ENCODE data around the gene KCTD10. TPM values are rescaled to one million over a fixed set of nuclear protein-coding genes. Genes with fewer than 3 reads are reported as not detected.

The KCTD10 gene
- total RNA-seq, 1 experiment from 2014 or later = 71.3 TPM

GRCh38 chr12:109455706-109456105 lies 21.4 kb downstream of the KCTD10 start:
- Histone ChIP-seq H2BK15ac (ENCODE audit: low read depth, low read length) (no peak overlapping the region), H3K56ac (ENCODE audit: insufficient read length, low read depth, low read length) (no peak overlapping the region), H3K27ac (ENCODE audit: insufficient read length, low read depth, low read length) (no peak overlapping the region), H4K20me1 (ENCODE audit: control insufficient read depth, insufficient read depth, insufficient read length) (no peaks in the 10 kb centered on the region), H2BK20ac (ENCODE audit: low read depth, low read length, poor library complexity, severe bottlenecking) (no peak overlapping the region), H3K9me3 (ENCODE audit: control insufficient read depth, low read depth, low read length) (no peaks in the 10 kb centered on the region), H4K5ac (ENCODE audit: insufficient read length, low read depth, low read length) (no peak overlapping the region), H4K91ac (ENCODE audit: insufficient read length, low read depth, low read length) (no peak overlapping the region), H3K23ac (ENCODE audit: insufficient read length, low read depth, low read length) (no peak overlapping the region), H2BK120ac (ENCODE audit: low read depth, low read length, poor library complexity, severe bottlenecking) (no peak overlapping the region), H3T11ph (ENCODE audit: low read length) (no peak overlapping the region), H2BK12ac (ENCODE audit: insufficient read length, low read depth, low read length) (no peak overlapping the region), H3K79me2 (ENCODE audit: insufficient read depth, low read length) (peaks cover 3% of the 10 kb centered on the region; the same call in 1 of the 2 replicates), H3K27me3 (ENCODE audit: insufficient read depth, low read length) (no peaks in the 10 kb centered on the region), H2AK5ac (ENCODE audit: insufficient read length, low read length) (no peak overlapping the region), H3K4me1 (ENCODE audit: insufficient read depth, low read length) (peaks cover 18% of the 10 kb centered on the region; the same call in 1 of the 2 replicates), H3K79me1 (ENCODE audit: insufficient read depth, low read depth, low read length, poor library complexity, severe bottlenecking) (peaks cover 5% of the 10 kb centered on the region), H3K23me2 (ENCODE audit: insufficient read length, low read depth, low read length, poor library complexity, severe bottlenecking) (no peaks in the 10 kb centered on the region), H3K4ac (ENCODE audit: low read depth, low read length) (no peak overlapping the region), H4K8ac (replicated peaks; ENCODE audit: insufficient read length, low read depth, low read length) (no peak overlapping the region), H3K9ac (ENCODE audit: extremely low read depth, insufficient read length, low read length) (no peak overlapping the region), H2AFZ (ENCODE audit: low read length) (no peak overlapping the region), H2BK5ac (ENCODE audit: insufficient read length, low read length) (no peak overlapping the region), H3K18ac (ENCODE audit: insufficient read length, low read depth, low read length) (no peak overlapping the region), H3K14ac (ENCODE audit: insufficient read depth, low read length) (no peak overlapping the region), H3K4me2 (ENCODE audit: insufficient read depth, insufficient read length, low read length) (no peak overlapping the region)
- no peak overlapping the region for H3K4me3 Mint-ChIP-seq
- no peak for DNase-seq
- no CpG with 5 or more reads among the region's 1 CpG for WGBS (ENCODE audit: extremely low coverage, insufficient read length, low lambda C conversion rate)
- H3K4me1 Mint-ChIP-seq = peaks cover 36 to 37% of the 10 kb centered on the region in 2 experiments
- TF ChIP-seq, protein P1, sequence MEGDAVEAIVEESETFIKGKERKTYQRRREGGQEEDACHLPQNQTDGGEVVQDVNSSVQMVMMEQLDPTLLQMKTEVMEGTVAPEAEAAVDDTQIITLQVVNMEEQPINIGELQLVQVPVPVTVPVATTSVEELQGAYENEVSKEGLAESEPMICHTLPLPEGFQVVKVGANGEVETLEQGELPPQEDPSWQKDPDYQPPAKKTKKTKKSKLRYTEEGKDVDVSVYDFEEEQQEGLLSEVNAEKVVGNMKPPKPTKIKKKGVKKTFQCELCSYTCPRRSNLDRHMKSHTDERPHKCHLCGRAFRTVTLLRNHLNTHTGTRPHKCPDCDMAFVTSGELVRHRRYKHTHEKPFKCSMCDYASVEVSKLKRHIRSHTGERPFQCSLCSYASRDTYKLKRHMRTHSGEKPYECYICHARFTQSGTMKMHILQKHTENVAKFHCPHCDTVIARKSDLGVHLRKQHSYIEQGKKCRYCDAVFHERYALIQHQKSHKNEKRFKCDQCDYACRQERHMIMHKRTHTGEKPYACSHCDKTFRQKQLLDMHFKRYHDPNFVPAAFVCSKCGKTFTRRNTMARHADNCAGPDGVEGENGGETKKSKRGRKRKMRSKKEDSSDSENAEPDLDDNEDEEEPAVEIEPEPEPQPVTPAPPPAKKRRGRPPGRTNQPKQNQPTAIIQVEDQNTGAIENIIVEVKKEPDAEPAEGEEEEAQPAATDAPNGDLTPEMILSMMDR (conservative IDR thresholded peaks at IDR 0.05) = no peak
- peaks cover 41 to 82% (median 78%) of the 10 kb centered on the region in 3 experiments; a peak in 6 of 7 replicates for H3K36me3 Mint-ChIP-seq (ENCODE audit: insufficient read depth in 1 of 3, low read depth in 3 of 3)
- H3K9me3 Mint-ChIP-seq = no peaks in the 10 kb centered on the region; a peak in 2 of 5 replicates
- H3K27me3 Mint-ChIP-seq (ENCODE audit: low read depth) = no peaks in the 10 kb centered on the region
- peak overlapping the region in 2 of 3 experiments; percentile 45 to 74; a peak in 3 of 7 replicates for H3K27ac Mint-ChIP-seq
